Measurements from ENCODE around the gene NGRN.

- TF ChIP-seq CTCF (IDR thresholded peaks at IDR 0.05) (no peak), ZFX (IDR thresholded peaks at IDR 0.05; ENCODE audit: borderline replicate concordance) (no peak)
These were observed 33.3 kb upstream of the NGRN start for GRCh38 chr15:90232196-90232595.
